Aorta (tissue), 5 donors: ENCODE data around the gene SLC16A10. TPM values are rescaled to one million over a fixed set of nuclear protein-coding genes. Genes with fewer than 3 reads are reported as not detected.

Experiments used
- ATAC-seq: fragments of 200-7000 bp; cut with Tn5 transposase; one replicate; pipeline ENCODE4 v1.9.1; 2022; ENCODE audit warnings: moderate library complexity; ENCODE audit not compliant: low FRiP score
- DNase-seq, 2 donors: peaks; one replicate each; pipeline ENCODE4 v3.0.0-alpha.2; 2020
- H3K27ac ChIP-seq, 2 donors: one replicate each; pipeline ENCODE4 v1.5.1; 2013; ENCODE audit warnings: low read length in 2 of 2, mild to moderate bottlenecking in 2 of 2, moderate library complexity in 2 of 2, control low read depth in 1 of 2, inconsistent platforms in 1 of 2, low read depth in 1 of 2
- H3K27me3 ChIP-seq, 2 donors: one replicate each; pipeline ENCODE4 v1.6.1; 2013; ENCODE audit warnings: control low read depth in 1 of 2, low read length in 1 of 2, mild to moderate bottlenecking in 1 of 2, moderate library complexity in 1 of 2; ENCODE audit not compliant: insufficient read depth in 2 of 2, control insufficient read depth in 1 of 2
- H3K36me3 ChIP-seq, 2 donors: one replicate each; pipeline ENCODE4 v1.6.1; 2013; ENCODE audit warnings: control low read depth in 1 of 2, low read length in 1 of 2, mild to moderate bottlenecking in 1 of 2; ENCODE audit not compliant: insufficient read depth in 2 of 2, control insufficient read depth in 1 of 2
- H3K4me1 ChIP-seq, 2 donors: one replicate each; pipeline ENCODE4 v1.6.1; 2013; ENCODE audit warnings: low read length in 2 of 2, control low read depth in 1 of 2, mild to moderate bottlenecking in 1 of 2, moderate library complexity in 1 of 2; ENCODE audit not compliant: insufficient read depth in 2 of 2, control insufficient read depth in 1 of 2
- H3K4me3 ChIP-seq, 2 donors: one replicate each; pipeline ENCODE4 v1.5.1; 2013; ENCODE audit warnings: low read length in 2 of 2, control low read depth in 1 of 2, mild to moderate bottlenecking in 1 of 2
- H3K9me3 ChIP-seq: one replicate; pipeline ENCODE4 v1.6.1; 2013; ENCODE audit warnings: mild to moderate bottlenecking, low read length; ENCODE audit not compliant: control insufficient read depth
- WGBS, 2 donors: extraction: QIAGEN DNeasy Blood & Tissue Kit; methylation state at CpG; one replicate each; pipeline ENCODE4 v1.1.7; 2013; 5-methylcytosine and 5-hydroxymethylcytosine counted together
- intact Hi-C, 2 donors: fragments of 100-400 bp; cut with DNase I; formaldehyde crosslinking; loops; one replicate each; pipeline versions ENCODE4 v1.14.2 to v1.15.0; 2022
- polyA plus RNA-seq, 2 donors: library from polyadenylated mRNA; stranded (reverse); fragments of 200-250 nt; gene quantifications; one replicate each; pipeline ENCODE4 v1.2.3, GENCODE V29; 2013
- total RNA-seq, 2 donors: library from RNA; stranded (reverse); fragmentation: NEBNext Ultra II Directional; extraction: Animal tissue kit (Norgen Biotek cat#: 25700); gene quantifications; one replicate each; pipeline ENCODE4 v1.2.1, GENCODE V29; 2021
- donor health status: healthy with polysubstance abuse.
- donor health status: Bipolar disorder and iron deficiency.
- donor health status: DM: no; HTN: no; CAD: no.
- donor health status: DM: no; HTN: no; CAD: no.
- donor health status: DM: yes; HTN: yes; CAD: no.

The SLC16A10 gene
- total and polyA plus RNA-seq, 4 donors: 0.05 to 13.1 (median 9.0) TPM

- 84 to 86% methylated on average over 6 of the region's 6 CpGs for WGBS, 2 donors
- H3K9me3 ChIP-seq: no peaks in the 10 kb centered on the region
- no peak overlapping the region for H3K27ac ChIP-seq
- H3K27me3 ChIP-seq: no peaks in the 10 kb centered on the region
- ATAC-seq: no peak
- DNase-seq: no peak
- H3K4me1 ChIP-seq: no peaks in the 10 kb centered on the region
- H3K36me3 ChIP-seq: no peaks in the 10 kb centered on the region
- no peak overlapping the region for H3K4me3 ChIP-seq
- intact Hi-C loops: no loop called here
Observed at GRCh38 chr6:111171577-111172400, 84.5 kb downstream of the SLC16A10 start.

GRCh38 chr6:111172563-111172962 is 85.3 kb downstream of the SLC16A10 start:
- 78 to 83% methylated on average over 4 of the region's 4 CpGs for WGBS, 2 donors
- ATAC-seq: no peak
- no peak for DNase-seq

GRCh38 chr6:111173341-111173740 is 86.0 kb downstream of the SLC16A10 start:
- Histone ChIP-seq H3K4me3 (no peak overlapping the region), H3K27ac (no peak overlapping the region), H3K36me3 (no peaks in the 10 kb centered on the region), H3K9me3 (no peaks in the 10 kb centered on the region), H3K27me3 (no peaks in the 10 kb centered on the region), H3K4me1 (no peaks in the 10 kb centered on the region)
- ATAC-seq (no peak), DNase-seq (no peak)
- intact Hi-C loops: no loop called here
- 93 to 98% methylated on average over 2 of the region's 2 CpGs for WGBS, 2 donors

More at GRCh38 chr6:111172563-111172962, 85.3 kb downstream of the SLC16A10 start:
- H3K36me3 ChIP-seq: no peaks in the 10 kb centered on the region
- H3K27me3 ChIP-seq: no peaks in the 10 kb centered on the region
- H3K9me3 ChIP-seq: no peaks in the 10 kb centered on the region
- intact Hi-C loops: no loop called here
- H3K4me1 ChIP-seq: no peaks in the 10 kb centered on the region
- no peak overlapping the region for H3K4me3 ChIP-seq
- H3K27ac ChIP-seq: no peak overlapping the region

- Histone ChIP-seq H3K4me3 (no peak overlapping the region), H3K9me3 (no peaks in the 10 kb centered on the region), H3K4me1 (no peaks in the 10 kb centered on the region), H3K27ac (no peak overlapping the region), H3K27me3 (no peaks in the 10 kb centered on the region), H3K36me3 (no peaks in the 10 kb centered on the region)
- intact Hi-C loops: no loop called here
- DNase-seq (no peak), ATAC-seq (no peak)
- WGBS, 2 donors: 87 to 92% methylated on average over 3 of the region's 3 CpGs
Observed at GRCh38 chr6:111173946-111174345, 86.6 kb downstream of the SLC16A10 start.

GRCh38 chr6:111175109-111175508 is 87.8 kb downstream of the SLC16A10 start:
- 56% methylated on average over 2 of the region's 2 CpGs for WGBS, 2 donors
- Histone ChIP-seq H3K36me3 (no peaks in the 10 kb centered on the region), H3K27ac (no peak overlapping the region), H3K9me3 (no peaks in the 10 kb centered on the region), H3K27me3 (no peaks in the 10 kb centered on the region), H3K4me3 (no peak overlapping the region), H3K4me1 (no peaks in the 10 kb centered on the region)
- intact Hi-C loops: no loop called here
- DNase-seq: no peak
- no peak for ATAC-seq

- no peak for ATAC-seq
- 94 to 98% methylated on average over 2 of the region's 2 CpGs for WGBS, 2 donors
Observed at GRCh38 chr6:111176038-111176759, 88.9 kb downstream of the SLC16A10 start.

GRCh38 chr6:111176760-111177099 is 89.4 kb downstream of the SLC16A10 start:
- Histone ChIP-seq H3K27me3 (no peaks in the 10 kb centered on the region), H3K4me1 (no peaks in the 10 kb centered on the region), H3K27ac (no peak overlapping the region), H3K4me3 (no peak overlapping the region), H3K9me3 (no peaks in the 10 kb centered on the region), H3K36me3 (no peaks in the 10 kb centered on the region)
- no peak for DNase-seq
- 93 to 95% methylated on average over 2 of the region's 2 CpGs for WGBS, 2 donors
- intact Hi-C loops: no loop called here
- no peak for ATAC-seq

More at GRCh38 chr6:111176038-111176759, 88.9 kb downstream of the SLC16A10 start:
- no peaks in the 10 kb centered on the region for H3K36me3 ChIP-seq
- H3K4me1 ChIP-seq: no peaks in the 10 kb centered on the region
- intact Hi-C loops: no loop called here
- no peak overlapping the region for H3K27ac ChIP-seq
- no peaks in the 10 kb centered on the region for H3K9me3 ChIP-seq
- H3K4me3 ChIP-seq: no peak overlapping the region
- H3K27me3 ChIP-seq: no peaks in the 10 kb centered on the region
- DNase-seq: no peak

- Histone ChIP-seq H3K27me3 (no peaks in the 10 kb centered on the region), H3K9me3 (no peaks in the 10 kb centered on the region), H3K27ac (no peak overlapping the region), H3K4me3 (no peak overlapping the region), H3K4me1 (no peaks in the 10 kb centered on the region), H3K36me3 (no peaks in the 10 kb centered on the region)
- ATAC-seq (no peak), DNase-seq (no peak)
- WGBS, 2 donors: 93 to 94% methylated on average over 6 of the region's 6 CpGs
- intact Hi-C loops: no loop called here
Observed at GRCh38 chr6:111177131-111177530, 89.8 kb downstream of the SLC16A10 start.
